ENCODE data around the gene KCNF1. TPM values are rescaled to one million over a fixed set of nuclear protein-coding genes. Genes with fewer than 3 reads are reported as not detected.
A peak's percentile ranks its signal among the peaks of the same experiment; 100 is the strongest.

The KCNF1 gene
- total RNA-seq, 1 experiment from 2014 or later = 1.2 TPM

- ChIA-PET CTCF (interaction anchor here (0.9 to 1.6 kb wide), 2 partner anchors 12 to 128 kb away, joined by 4 to 6 read pairs; no protein-coding TSS in a partner anchor), POLR2A (no interaction called here)
- H3K27ac Mint-ChIP-seq = no peak overlapping the region
- H3K27me3 Mint-ChIP-seq (ENCODE audit: low read depth) = no peaks in the 10 kb centered on the region; the same call in 1 of the 2 replicates
- no peaks in the 10 kb centered on the region for H3K36me3 Mint-ChIP-seq
- TF ChIP-seq ELF4 (CRISPR knock-in tag; IDR thresholded peaks at IDR 0.05; ENCODE audit: low read depth) (no peak), ZNF219 (CRISPR knock-in tag; IDR thresholded peaks at IDR 0.05; ENCODE audit: borderline replicate concordance) (no peak), CREB1 (CRISPR knock-in tag; IDR thresholded peaks at IDR 0.05) (no peak), AR (CRISPR knock-in tag; IDR thresholded peaks at IDR 0.05) (no peak), ZBTB21 (CRISPR knock-in tag; IDR thresholded peaks at IDR 0.05; ENCODE audit: borderline replicate concordance) (no peak), FOXP4 (CRISPR knock-in tag; IDR thresholded peaks at IDR 0.05) (no peak), GABPB1 (CRISPR knock-in tag; IDR thresholded peaks at IDR 0.05) (no peak)
- TF ChIP-seq, protein P1, sequence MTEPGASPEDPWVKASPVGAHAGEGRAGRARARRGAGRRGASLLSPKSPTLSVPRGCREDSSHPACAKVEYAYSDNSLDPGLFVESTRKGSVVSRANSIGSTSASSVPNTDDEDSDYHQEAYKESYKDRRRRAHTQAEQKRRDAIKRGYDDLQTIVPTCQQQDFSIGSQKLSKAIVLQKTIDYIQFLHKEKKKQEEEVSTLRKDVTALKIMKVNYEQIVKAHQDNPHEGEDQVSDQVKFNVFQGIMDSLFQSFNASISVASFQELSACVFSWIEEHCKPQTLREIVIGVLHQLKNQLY (CRISPR knock-in tag; IDR thresholded peaks at IDR 0.05) = no peak
- H3K4me1 Mint-ChIP-seq = peaks cover 24% of the 10 kb centered on the region
- DNase-seq (ENCODE audit: low spot score) (no peak), ATAC-seq (peak; percentile 61)
- H3K4me3 Mint-ChIP-seq = no peak overlapping the region
- H3K9me3 Mint-ChIP-seq = no peaks in the 10 kb centered on the region
These were observed 49.1 kb downstream of the KCNF1 start for GRCh38 chr2:10960606-10961489.

DNA sequence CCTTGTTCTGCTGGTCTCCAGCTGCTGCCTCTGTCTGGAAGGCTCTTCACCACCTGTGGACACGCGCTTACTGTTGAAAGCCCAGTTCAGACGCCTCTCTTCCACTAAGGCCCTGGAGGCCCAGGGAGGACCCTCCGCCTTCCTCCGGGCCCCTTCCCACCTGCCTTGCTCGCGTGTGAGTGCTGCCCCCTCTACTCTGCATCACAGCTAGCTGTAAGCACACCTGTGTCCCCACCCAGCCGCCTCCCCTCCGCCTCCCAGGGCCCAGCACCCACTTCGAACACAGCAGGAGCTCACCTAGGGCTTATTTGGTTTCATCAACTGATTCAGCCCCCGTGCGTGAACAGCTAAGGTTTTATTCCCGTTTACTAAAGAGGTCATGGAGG, 49.7 kb downstream of the KCNF1 start:
- no peaks in the 10 kb centered on the region for H3K9me3 Mint-ChIP-seq
- H3K4me1 Mint-ChIP-seq = peaks cover 24% of the 10 kb centered on the region
- no peak overlapping the region for H3K27ac Mint-ChIP-seq
- ChIA-PET POLR2A (no interaction called here), CTCF (interaction anchor here (0.9 to 1.6 kb wide), 2 partner anchors 11 to 129 kb away, joined by 4 to 6 read pairs; no protein-coding TSS in a partner anchor)
- no peak for TF ChIP-seq FOXP1 (CRISPR knock-in tag; IDR thresholded peaks at IDR 0.05; ENCODE audit: borderline replicate concordance)
- TF ChIP-seq KAT7 (CRISPR knock-in tag; IDR thresholded peaks at IDR 0.05; ENCODE audit: borderline replicate concordance) = no peak
- TF ChIP-seq MYBL2 (CRISPR knock-in tag; IDR thresholded peaks at IDR 0.05) = no peak
- H3K4me3 Mint-ChIP-seq = no peak overlapping the region
- no peak for ATAC-seq
- DNase-seq (ENCODE audit: low spot score) = no peak
- H3K27me3 Mint-ChIP-seq (ENCODE audit: low read depth) = no peaks in the 10 kb centered on the region; the same call in 1 of the 2 replicates
- H3K36me3 Mint-ChIP-seq = no peaks in the 10 kb centered on the region

- no peaks in the 10 kb centered on the region; the same call in 1 of the 2 replicates for H3K27me3 Mint-ChIP-seq (ENCODE audit: low read depth)
- no peak overlapping the region for H3K4me3 Mint-ChIP-seq
- TF ChIP-seq, protein P2, sequence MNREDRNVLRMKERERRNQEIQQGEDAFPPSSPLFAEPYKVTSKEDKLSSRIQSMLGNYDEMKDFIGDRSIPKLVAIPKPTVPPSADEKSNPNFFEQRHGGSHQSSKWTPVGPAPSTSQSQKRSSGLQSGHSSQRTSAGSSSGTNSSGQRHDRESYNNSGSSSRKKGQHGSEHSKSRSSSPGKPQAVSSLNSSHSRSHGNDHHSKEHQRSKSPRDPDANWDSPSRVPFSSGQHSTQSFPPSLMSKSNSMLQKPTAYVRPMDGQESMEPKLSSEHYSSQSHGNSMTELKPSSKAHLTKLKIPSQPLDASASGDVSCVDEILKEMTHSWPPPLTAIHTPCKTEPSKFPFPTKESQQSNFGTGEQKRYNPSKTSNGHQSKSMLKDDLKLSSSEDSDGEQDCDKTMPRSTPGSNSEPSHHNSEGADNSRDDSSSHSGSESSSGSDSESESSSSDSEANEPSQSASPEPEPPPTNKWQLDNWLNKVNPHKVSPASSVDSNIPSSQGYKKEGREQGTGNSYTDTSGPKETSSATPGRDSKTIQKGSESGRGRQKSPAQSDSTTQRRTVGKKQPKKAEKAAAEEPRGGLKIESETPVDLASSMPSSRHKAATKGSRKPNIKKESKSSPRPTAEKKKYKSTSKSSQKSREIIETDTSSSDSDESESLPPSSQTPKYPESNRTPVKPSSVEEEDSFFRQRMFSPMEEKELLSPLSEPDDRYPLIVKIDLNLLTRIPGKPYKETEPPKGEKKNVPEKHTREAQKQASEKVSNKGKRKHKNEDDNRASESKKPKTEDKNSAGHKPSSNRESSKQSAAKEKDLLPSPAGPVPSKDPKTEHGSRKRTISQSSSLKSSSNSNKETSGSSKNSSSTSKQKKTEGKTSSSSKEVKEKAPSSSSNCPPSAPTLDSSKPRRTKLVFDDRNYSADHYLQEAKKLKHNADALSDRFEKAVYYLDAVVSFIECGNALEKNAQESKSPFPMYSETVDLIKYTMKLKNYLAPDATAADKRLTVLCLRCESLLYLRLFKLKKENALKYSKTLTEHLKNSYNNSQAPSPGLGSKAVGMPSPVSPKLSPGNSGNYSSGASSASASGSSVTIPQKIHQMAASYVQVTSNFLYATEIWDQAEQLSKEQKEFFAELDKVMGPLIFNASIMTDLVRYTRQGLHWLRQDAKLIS (CRISPR knock-in tag; IDR thresholded peaks at IDR 0.05; ENCODE audit: borderline replicate concordance) = no peak
- POLR2A ChIA-PET = no interaction called here
- H3K36me3 Mint-ChIP-seq = no peaks in the 10 kb centered on the region
- DNase-seq (ENCODE audit: low spot score) (no peak), ATAC-seq (no peak)
- CTCF ChIA-PET = interaction anchor here (0.9 to 1.6 kb wide), 2 partner anchors 10 to 130 kb away, joined by 4 to 6 read pairs; no protein-coding TSS in a partner anchor
- no peaks in the 10 kb centered on the region for H3K9me3 Mint-ChIP-seq
- no peak overlapping the region for H3K27ac Mint-ChIP-seq
- peaks cover 24% of the 10 kb centered on the region for H3K4me1 Mint-ChIP-seq
These were observed 50.3 kb downstream of the KCNF1 start for GRCh38 chr2:10962004-10962403.
